Esophagus mucosa (tissue), 1 donor: ENCODE measurements around the gene KRT86. TPM values are rescaled to one million over a fixed set of nuclear protein-coding genes. Genes with fewer than 3 reads are reported as not detected.
"Not testable (repeated sequence)": the region's sequence is repeated elsewhere in the genome, so short reads cannot be mapped to it uniquely, and the experiment has no call there.

Source experiments
- ATAC-seq: fragments of 200-7000 bp; cut with Tn5 transposase; one replicate; pipeline ENCODE4 v1.9.1; 2020
- total RNA-seq: library from RNA; stranded (reverse); gene quantifications from one replicate; pipeline ENCODE4 v1.2.4, GENCODE V29; 2023
- donor health status: DM: yes; HTN: yes; CAD: no.

KRT86 gene
- total RNA-seq, 1 donor from 2014 or later: not detected

GRCh38 chr12:52270541-52271070, 3.8 kb upstream of the KRT86 start:
- ATAC-seq: peak; percentile 15

- no peak for ATAC-seq
These were observed 3.3 kb upstream of the KRT86 start for GRCh38 chr12:52271158-52271557.

GRCh38 chr12:52275686-52276085, 1.2 kb downstream of the KRT86 start:
- no peak for ATAC-seq

- ATAC-seq: no peak
These were observed 3.2 kb downstream of the KRT86 start for GRCh38 chr12:52277486-52278245.

- ATAC-seq: peak; percentile 69
These were observed 4.4 kb downstream of the KRT86 start for GRCh38 chr12:52278575-52279421.

GRCh38 chr12:52279422-52280318, 5.2 kb downstream of the KRT86 start:
- no peak for ATAC-seq

GRCh38 chr12:52280319-52280795, 5.9 kb downstream of the KRT86 start:
- ATAC-seq: peak; percentile 93

GRCh38 chr12:52280796-52281560, 6.5 kb downstream of the KRT86 start:
- ATAC-seq: peak; percentile 53

- ATAC-seq: no peak
These were observed 10.2 kb downstream of the KRT86 start for GRCh38 chr12:52284562-52285171.

- ATAC-seq: no peak
These were observed 10.8 kb downstream of the KRT86 start for GRCh38 chr12:52285172-52285745.

- ATAC-seq: no peak
These were observed 11.5 kb downstream of the KRT86 start for GRCh38 chr12:52285851-52286530.

- ATAC-seq: not testable (repeated sequence)
These were observed 12.7 kb downstream of the KRT86 start for GRCh38 chr12:52286857-52287785.

GRCh38 chr12:52287816-52288805, 13.7 kb downstream of the KRT86 start:
- not testable (repeated sequence) for ATAC-seq

- ATAC-seq: not testable (repeated sequence)
These were observed 16.2 kb downstream of the KRT86 start for GRCh38 chr12:52290483-52291134.

- no peak for ATAC-seq
These were observed 17.0 kb downstream of the KRT86 start, which contains the start of gene KRT81 for GRCh38 chr12:52291267-52291935. TSS of gene KRT81 (minus strand) at chr12:52291534. CDS start at chr12:52291465, 69 bp downstream.

- ATAC-seq: no peak
These were observed 19.5 kb downstream of the KRT86 start for GRCh38 chr12:52293926-52294325.
